Ammon's horn (tissue), 1 donor: Measurements from ENCODE around the gene RAB3IL1.

Experiments
- DNase-seq: peaks from one replicate; pipeline ENCODE4 v3.0.0-alpha.2; 2016; ENCODE audit warnings: low spot score

The RAB3IL1 gene

GRCh38 chr11:61952882-61953281, 35.5 kb upstream of the RAB3IL1 start:
- no peak for DNase-seq

GRCh38 chr11:61951484-61952135, 34.2 kb upstream of the RAB3IL1 start:
- no peak for DNase-seq

- DNase-seq, result peak; percentile 87
These were observed 32.7 kb upstream of the RAB3IL1 start, which contains the start of gene BEST1 for GRCh38 chr11:61950035-61950547. Gene BEST1 (plus strand): TSS chr11:61950351. CDS start chr11:61951807, 1,456 bp downstream.

GRCh38 chr11:61949169-61950034, 32.0 kb upstream of the RAB3IL1 start:
- peak; percentile 99 for DNase-seq

- no peak for DNase-seq
These were observed 31.1 kb upstream of the RAB3IL1 start for GRCh38 chr11:61948505-61948904.

GRCh38 chr11:61947486-61948210, 30.3 kb upstream of the RAB3IL1 start:
- DNase-seq, result peak; percentile 94

DNA sequence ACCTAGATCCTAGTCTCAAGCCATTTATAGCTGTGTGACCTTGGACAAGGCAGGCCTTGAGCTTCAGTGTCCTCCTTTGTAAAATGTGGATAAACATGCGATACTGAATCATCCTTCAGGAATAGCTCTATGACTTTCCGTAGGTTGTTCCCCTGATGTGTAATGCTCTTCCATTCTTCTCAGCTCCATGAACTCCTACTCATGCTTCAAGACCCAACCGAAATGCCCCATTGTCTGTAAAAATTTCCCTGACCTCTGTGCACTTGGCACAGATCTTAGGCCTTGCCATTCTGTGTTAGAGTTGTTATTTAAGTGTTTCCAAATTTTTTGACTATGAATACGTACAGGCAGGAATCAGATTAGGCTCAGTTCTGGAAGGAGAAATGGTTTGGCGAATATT, 29.5 kb upstream of the RAB3IL1 start:
- no peak for DNase-seq

- DNase-seq, result no peak
These were observed 27.8 kb upstream of the RAB3IL1 start for GRCh38 chr11:61945191-61945590.

GRCh38 chr11:61940466-61940865, 23.1 kb upstream of the RAB3IL1 start:
- no peak for DNase-seq

GRCh38 chr11:61935861-61936260, 18.5 kb upstream of the RAB3IL1 start:
- DNase-seq, result no peak

DNA sequence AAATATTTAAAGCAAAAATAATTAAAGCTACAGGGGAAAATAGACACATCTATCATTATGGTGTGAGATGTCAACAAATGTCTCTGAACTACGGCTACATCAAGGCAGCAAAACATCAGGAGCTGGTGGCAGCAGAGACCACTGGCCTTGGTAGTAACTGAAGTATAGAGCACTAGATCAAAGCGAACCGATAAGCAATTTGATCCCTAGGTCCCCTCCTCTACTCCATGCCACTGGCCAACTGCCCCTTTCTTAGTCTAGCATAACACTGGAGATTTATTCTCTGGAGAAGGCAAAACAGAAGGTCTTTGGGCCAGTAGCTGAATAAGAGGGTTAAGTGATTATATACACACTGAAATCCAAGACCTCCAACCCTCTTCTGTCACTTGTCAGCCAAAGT, 13.6 kb upstream of the RAB3IL1 start:
- DNase-seq, result no peak

DNA sequence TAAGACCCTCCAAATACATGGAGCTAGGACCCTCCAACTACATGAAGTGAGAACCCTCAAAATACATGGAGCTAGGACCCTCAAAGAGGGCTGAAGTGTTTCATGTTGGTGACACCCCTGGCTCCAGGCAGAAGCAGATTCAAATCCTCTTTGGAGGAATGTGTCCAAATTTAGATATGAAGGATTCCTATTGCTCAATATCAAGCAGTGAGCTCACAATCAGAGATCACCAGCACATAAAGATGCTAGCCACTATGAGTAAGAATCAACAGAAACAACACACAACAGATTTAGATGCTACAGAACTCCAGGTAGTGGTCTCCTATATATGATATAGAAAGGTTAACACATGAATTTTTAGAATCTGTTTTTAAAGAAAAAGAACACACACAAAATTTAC, 11.2 kb upstream of the RAB3IL1 start:
- DNase-seq, result no peak

- DNase-seq, result no peak
These were observed 10.1 kb upstream of the RAB3IL1 start for GRCh38 chr11:61927501-61927900.

GRCh38 chr11:61926235-61926634, 8.9 kb upstream of the RAB3IL1 start:
- no peak for DNase-seq

DNA sequence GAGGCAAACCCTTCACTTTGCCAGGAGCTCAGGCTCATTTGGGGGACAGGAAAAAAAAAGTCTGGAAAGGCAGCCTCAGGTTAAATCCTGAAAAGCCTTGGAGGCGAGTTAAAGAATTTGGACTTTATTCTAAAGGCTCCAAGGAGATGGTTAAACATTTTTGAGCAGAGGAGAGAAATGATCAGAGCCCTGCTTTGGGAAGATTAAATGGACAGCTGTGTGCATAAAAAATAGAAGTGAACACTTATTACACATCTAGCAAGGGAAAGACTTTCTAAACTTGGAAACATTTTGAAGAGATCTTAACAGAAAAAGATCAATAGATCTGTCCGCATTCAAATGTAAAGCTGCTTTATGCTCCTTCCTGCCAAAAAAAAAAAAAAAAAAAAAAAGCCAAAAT, 8.4 kb upstream of the RAB3IL1 start:
- no peak for DNase-seq

GRCh38 chr11:61924064-61924455, 6.7 kb upstream of the RAB3IL1 start:
- no peak for DNase-seq

DNA sequence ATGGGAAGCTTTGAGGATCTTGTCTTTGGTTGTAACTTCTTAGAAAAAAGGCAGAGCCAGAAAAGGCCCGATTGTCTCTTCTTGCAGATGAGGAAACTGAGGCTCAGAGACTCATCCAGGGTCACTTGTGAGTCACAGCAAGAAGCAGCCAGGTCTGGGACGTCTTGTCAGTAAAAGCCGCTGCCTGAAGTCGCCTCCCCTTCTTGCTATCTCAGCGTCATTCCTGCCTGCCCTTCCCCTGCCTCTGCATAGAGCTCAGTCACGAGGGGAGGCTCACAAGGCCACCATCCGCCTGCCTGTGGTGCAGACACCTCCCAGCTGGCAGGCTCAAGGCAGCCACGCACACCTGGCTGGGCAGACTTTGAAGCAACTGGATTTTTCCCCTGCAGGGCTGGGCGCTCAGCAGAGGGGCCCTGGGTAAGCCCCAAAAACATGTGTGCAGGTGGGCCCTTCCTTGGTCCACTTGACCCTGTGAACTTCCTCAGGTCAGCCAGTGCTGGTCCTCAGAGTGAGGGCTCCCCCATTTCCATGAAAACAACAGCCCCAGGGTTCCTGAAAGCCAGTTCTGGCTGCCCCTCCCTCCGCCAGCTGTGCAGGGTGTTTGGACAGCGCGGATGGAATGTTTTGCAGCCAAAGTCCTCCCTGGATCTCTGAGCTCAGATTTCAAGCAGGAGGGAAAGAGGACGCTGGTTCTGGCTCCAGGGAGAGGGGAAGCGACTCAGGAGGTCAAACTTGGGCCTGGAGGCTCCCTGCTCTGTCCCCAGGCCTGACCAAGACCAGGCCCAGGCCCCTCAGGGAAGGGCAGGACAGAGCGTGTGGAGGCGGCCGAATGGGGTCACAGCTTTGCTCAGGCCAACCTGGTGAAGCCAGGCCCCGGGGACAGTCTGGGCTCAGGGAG, 6.0 kb upstream of the RAB3IL1 start:
- DNase-seq, result no peak

DNA sequence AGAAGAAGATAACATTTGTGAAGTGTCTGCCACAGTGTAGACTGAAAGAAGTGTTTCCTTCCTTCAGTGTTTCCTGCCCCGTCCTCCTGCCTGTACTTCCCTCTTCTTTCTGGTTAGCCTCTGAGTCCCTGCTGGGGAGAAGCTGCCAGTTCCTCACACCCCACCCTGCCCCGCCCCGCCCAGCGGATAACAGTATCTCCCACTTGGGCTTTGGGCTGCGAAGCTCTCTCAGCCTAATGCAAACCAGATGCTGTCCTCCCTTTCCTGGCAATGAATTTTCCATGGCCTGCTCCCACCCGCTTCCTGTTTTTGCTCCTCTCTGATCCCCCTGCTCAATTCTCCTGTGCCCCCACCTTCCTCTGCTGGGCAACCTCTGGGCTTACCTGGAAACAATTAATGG, 5.2 kb upstream of the RAB3IL1 start:
- peak; percentile 77 for DNase-seq

DNA sequence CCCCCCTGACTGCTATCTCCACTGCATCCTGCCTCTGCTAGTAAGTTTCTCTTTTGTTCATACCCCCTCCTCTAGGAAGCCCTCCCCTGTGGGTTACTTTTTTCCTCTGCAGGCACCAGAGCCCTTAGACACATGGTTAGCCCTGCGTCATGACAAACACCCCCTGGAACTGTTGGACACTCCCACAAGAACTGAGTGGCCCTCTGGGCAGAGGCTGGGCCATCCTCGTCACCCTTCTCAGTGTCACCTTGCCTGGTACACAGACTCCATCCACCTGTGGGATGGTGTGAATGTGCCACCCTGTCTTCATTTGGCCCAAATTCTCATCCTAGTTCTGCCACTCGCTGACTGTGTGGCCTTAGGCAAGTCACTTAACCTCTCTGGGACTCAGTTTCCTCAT, 4.1 kb upstream of the RAB3IL1 start:
- no peak for DNase-seq

GRCh38 chr11:61919705-61920631, 2.6 kb upstream of the RAB3IL1 start:
- DNase-seq, result no peak
